Inflammatory macrophage treated with lipopolysaccharide for 1 hour (primary cell): ENCODE measurements around the gene WDR36.

ENCODE experiments used
- DNase-seq, 2 donors: peaks; one replicate each; pipeline ENCODE4 v3.0.0-alpha.2; 2020 to 2022

Gene WDR36

GRCh38 chr5:111106320-111106948 lies 14.3 kb downstream of the WDR36 start:
- DNase-seq, result no peak

- DNase-seq, result no peak
Measured at GRCh38 chr5:111107371-111107770, 15.2 kb downstream of the WDR36 start.

GRCh38 chr5:111111956-111112355 lies 19.8 kb downstream of the WDR36 start:
- DNase-seq, result no peak

- DNase-seq, result no peak
Measured at GRCh38 chr5:111113678-111114077, 21.5 kb downstream of the WDR36 start.

DNA sequence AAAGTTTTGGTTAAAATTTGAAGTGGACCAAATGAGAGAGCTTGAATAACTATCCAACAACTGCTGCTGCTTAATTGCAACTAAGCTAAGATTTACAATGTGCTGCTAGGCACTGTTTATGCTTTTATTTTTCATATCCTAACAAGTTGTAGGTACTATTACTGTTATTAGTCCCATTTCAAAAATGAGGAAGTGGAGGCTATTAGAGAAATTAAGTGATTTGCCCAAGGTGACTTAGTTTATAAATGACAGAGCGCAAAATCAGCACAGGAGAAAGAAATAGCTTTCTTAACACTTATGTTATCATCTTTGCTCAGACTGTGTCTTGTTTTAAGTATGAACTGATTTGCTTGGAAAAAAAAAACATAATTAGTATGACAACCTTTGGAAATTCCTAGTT lies 23.1 kb downstream of the WDR36 start:
- DNase-seq, result no peak

DNA sequence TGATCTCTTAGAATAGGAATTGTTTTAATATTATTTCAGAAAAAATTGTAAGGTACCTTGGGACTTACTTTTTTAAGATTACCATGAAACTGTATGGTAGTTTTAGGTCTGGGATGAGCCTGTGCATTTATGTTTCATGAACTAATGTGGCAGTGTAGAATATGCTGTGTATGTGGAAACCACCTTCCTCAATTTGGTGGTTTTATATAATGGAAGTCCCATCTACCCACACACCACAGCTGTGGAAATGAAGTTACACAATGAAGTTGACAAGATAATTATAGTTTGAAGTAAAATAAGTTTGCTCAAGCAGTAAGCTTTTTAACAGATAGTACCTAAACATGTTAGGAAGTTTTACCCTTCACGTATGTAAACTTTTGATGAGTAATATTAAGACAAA lies 24.4 kb downstream of the WDR36 start:
- peak; percentile 85 to 87 for DNase-seq

- no peak for DNase-seq
Measured at GRCh38 chr5:111117136-111117535, 25.0 kb downstream of the WDR36 start.

- no peak for DNase-seq
Measured at GRCh38 chr5:111119221-111119620, 27.1 kb downstream of the WDR36 start.

DNA sequence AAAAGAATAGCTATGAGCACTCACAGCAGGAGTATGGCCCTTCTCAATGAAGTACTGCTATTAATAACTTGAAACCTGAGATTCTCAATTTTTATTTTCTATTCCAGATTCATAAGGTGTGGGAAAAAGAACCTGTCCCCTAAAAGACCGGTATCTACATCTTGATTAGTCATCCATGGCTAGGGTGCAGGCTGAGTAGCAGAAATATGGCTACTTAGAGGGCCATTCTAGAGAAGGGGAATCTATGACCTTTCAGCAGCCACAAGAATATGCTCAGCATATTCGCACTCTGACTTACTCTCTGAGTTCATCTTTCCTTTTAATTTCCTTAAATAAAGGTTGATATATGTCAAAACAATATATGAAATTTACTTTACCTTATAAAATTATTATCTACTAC lies 27.7 kb downstream of the WDR36 start:
- DNase-seq, result no peak

DNA sequence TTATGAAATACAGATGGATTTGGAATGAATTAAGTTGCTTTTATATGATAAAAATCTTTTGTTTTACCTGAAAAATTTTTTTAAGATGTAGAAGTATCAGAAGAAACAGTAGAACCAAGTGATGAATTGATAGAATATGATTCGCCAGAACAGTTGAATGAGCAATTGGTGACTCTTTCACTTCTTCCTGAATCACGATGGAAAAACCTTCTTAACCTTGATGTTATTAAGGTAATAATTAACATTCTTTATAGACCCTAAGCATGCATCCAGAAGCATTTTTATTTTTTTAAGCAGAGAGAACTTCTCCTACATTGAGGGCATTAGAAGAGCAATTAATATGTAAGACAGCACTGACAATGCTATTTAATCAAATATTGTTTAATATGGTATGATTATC lies 28.8 kb downstream of the WDR36 start:
- DNase-seq, result no peak

DNA sequence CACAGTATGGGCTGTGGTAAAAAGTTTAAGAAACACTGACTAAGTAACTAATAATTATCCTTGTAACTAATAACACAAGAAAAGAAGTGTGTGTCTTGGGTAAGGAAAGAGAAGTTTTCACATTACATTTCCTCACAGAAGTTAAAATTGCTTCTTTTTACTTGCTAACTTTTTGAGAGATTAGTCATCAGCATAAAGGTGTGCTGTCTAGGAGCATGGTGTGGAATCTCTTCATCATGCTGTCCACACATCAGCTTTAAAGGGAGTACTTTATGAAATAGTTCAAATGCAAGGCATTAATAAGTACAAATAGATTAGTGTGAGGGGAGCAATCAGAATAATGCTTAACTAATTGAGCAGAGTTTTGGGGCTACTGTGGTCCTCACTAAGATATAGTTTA lies 29.8 kb downstream of the WDR36 start:
- no peak for DNase-seq

DNA sequence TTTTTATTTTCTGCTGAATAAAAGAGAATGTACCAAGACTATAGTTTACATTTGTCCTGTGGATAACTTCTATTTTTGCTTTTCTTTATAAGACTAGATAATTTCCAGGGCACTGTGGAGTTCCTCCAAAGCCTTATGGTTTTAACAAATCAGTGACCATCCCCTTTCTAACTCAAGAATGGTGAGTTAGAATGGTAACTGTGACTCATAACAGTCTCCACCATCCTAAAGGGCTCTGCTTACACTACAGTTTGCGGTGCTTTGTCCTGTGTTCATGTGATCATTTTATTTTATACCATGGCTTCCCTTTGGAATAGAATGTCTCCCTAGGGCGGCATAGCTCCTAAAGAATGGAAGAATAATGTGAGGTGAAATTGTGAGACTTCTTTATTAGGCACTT lies 30.2 kb downstream of the WDR36 start:
- DNase-seq, result no peak

DNA sequence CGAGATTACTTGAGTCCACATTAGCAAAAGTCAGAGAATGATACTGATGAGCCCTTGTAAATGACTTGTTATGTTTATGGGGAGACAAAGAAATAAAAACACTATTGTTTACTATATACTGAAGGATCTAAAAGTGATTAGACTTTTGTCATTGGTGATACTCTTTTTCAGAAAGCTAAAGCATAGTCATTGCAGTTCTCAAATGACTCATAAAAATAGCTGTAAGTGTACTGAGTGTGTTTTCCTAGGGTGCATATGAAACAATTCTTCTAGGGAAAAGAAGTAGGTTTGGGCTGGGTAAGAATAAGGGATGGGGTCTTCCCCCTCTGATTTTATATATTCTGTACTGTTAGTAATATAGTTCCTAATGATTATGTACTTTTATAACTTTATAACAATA lies 32.6 kb downstream of the WDR36 start:
- DNase-seq, result no peak

GRCh38 chr5:111126896-111127295 lies 34.7 kb downstream of the WDR36 start:
- DNase-seq, result no peak

- DNase-seq, result no peak
Measured at GRCh38 chr5:111127453-111128195, 35.5 kb downstream of the WDR36 start.

GRCh38 chr5:111129938-111130337 lies 37.8 kb downstream of the WDR36 start:
- no peak for DNase-seq

DNA sequence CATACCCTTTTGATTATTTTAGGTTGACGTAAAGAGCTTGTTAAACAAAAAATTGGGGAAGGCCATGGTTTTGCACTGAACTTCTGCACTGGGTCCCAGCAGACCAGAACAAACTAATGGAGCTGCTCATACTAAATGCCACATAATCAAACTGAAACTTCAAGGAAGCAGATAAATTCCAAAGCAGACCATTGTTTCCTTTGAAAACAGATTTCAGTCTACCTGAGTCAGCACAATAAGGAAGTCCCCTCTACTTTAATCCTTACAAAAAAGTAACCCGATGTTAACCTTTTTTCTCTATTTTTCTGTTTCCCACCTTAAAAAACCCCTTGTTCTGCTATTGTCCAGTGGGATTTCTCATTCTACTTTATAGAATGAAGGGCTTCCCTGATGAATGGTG lies 39.2 kb downstream of the WDR36 start:
- DNase-seq, result no peak

DNA sequence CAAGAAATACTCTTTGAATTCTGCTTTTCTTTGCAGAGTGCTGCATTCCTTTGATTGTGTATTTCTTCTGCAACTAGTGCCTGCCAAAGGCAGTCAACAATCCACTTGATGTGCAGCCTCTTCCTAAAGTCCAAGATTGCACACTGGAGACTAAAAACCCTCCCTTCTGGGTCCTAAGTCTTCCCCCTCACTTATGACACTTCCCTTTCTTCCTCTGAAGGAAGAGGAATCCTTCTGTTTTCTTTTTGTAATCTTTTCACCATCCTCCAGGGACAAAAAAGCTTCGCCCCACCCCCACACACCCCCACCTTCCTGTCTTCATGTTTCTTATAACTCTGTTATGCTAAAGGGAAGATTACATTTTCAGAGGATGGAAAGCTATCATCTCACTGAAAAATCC lies 39.9 kb downstream of the WDR36 start:
- DNase-seq, result peak; percentile 45 to 58

GRCh38 chr5:111132731-111133435 lies 40.7 kb downstream of the WDR36 start:
- DNase-seq, result no peak

DNA sequence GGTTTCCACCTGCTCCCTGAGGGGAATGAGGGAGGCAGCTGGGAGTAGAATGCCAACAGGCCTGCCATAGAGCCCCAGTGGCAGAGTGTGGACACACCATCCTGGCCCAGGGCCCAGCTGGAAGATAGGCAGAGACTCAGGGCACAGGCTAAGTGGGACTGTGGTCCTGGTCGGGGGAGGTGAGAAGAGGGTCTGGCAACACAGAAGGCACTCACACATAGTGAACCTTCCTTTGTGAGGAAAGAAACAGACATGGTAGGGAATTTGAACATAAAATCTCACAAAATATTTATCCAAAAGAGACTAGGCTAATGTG lies 41.2 kb downstream of the WDR36 start:
- DNase-seq, result no peak

DNA sequence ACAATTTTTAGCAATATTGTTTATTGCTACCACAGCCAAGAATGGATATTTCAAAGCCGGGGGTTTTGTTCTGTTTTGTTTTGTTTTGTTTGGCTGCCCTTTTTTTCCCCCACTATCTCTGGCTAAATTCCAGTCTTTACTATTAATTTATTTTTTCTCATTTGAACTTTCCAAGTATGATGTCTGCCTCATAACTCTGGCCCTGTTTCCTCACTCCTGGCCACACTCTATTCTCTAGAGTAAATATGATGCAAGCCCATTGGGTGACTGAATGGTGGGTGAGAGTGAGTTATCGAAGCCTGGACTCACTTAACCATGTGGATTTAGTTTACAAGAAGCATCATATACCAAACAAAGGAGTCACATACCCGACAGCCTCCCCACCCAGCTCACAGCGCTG lies 41.9 kb downstream of the WDR36 start:
- DNase-seq, result no peak

- no peak for DNase-seq
Measured at GRCh38 chr5:111134864-111135263, 42.7 kb downstream of the WDR36 start.

- no peak for DNase-seq
Measured at GRCh38 chr5:111135363-111135762, 43.2 kb downstream of the WDR36 start.

- no peak for DNase-seq
Measured at GRCh38 chr5:111135946-111136345, 43.8 kb downstream of the WDR36 start.
